ENCODE measurements around the gene TRIO.
A peak's percentile ranks its signal among the peaks of the same experiment; 100 is the strongest.

Gene TRIO

GRCh38 chr5:14247054-14247386, 103.9 kb downstream of the TRIO start:
- no peak for ATAC-seq
- TF ChIP-seq POU6F1 (CRISPR knock-in tag; IDR thresholded peaks at IDR 0.05; ENCODE audit: borderline replicate concordance, low read depth), result no peak
- no peak for TF ChIP-seq CSDC2 (CRISPR knock-in tag; IDR thresholded peaks at IDR 0.05)

GRCh38 chr5:14249258-14250082, 106.3 kb downstream of the TRIO start:
- no peak for ATAC-seq
- TF ChIP-seq ZFP30 (CRISPR knock-in tag; IDR thresholded peaks at IDR 0.05) (no peak), GLIS3 (CRISPR knock-in tag; IDR thresholded peaks at IDR 0.05) (no peak), ARNTL (CRISPR knock-in tag; IDR thresholded peaks at IDR 0.05; ENCODE audit: borderline replicate concordance, low read depth) (no peak), TCF4 (CRISPR knock-in tag; IDR thresholded peaks at IDR 0.05; ENCODE audit: borderline replicate concordance) (no peak), RARB (CRISPR knock-in tag; IDR thresholded peaks at IDR 0.05) (no peak), TOX (CRISPR knock-in tag; IDR thresholded peaks at IDR 0.05; ENCODE audit: borderline replicate concordance) (no peak), PPARA (CRISPR knock-in tag; IDR thresholded peaks at IDR 0.05; ENCODE audit: borderline replicate concordance) (no peak)

- peak; percentile 67 for ATAC-seq
- no peak for TF ChIP-seq ZNF8 (CRISPR knock-in tag; IDR thresholded peaks at IDR 0.05)
- TF ChIP-seq ZFP30 (CRISPR knock-in tag; IDR thresholded peaks at IDR 0.05), result no peak
- TF ChIP-seq POU6F1 (CRISPR knock-in tag; IDR thresholded peaks at IDR 0.05; ENCODE audit: borderline replicate concordance, low read depth), result no peak
- no peak for TF ChIP-seq SNAI2 (CRISPR knock-in tag; IDR thresholded peaks at IDR 0.05)
- TF ChIP-seq CSDC2 (CRISPR knock-in tag; IDR thresholded peaks at IDR 0.05), result no peak
- no peak for TF ChIP-seq TOX (CRISPR knock-in tag; IDR thresholded peaks at IDR 0.05; ENCODE audit: borderline replicate concordance)
- TF ChIP-seq PATZ1 (CRISPR knock-in tag; IDR thresholded peaks at IDR 0.05; ENCODE audit: borderline replicate concordance), result no peak
- TF ChIP-seq CREB5 (CRISPR knock-in tag; IDR thresholded peaks at IDR 0.05; ENCODE audit: low read depth), result no peak
- no peak for TF ChIP-seq GLIS3 (CRISPR knock-in tag; IDR thresholded peaks at IDR 0.05)
- peak; percentile 49; the same call in 1 of the 2 replicates for TF ChIP-seq ZFP3 (CRISPR knock-in tag; IDR thresholded peaks at IDR 0.05)
- no peak for TF ChIP-seq ZNF70 (CRISPR knock-in tag; IDR thresholded peaks at IDR 0.05)
- TF ChIP-seq RARB (CRISPR knock-in tag; IDR thresholded peaks at IDR 0.05), result no peak
- TF ChIP-seq CSRNP3 (CRISPR knock-in tag; IDR thresholded peaks at IDR 0.05), result no peak
- TF ChIP-seq ESRRG (CRISPR knock-in tag; IDR thresholded peaks at IDR 0.05), result no peak
- no peak for TF ChIP-seq BACH2 (CRISPR knock-in tag; IDR thresholded peaks at IDR 0.05; ENCODE audit: borderline replicate concordance)
- peak; percentile 72 for TF ChIP-seq TSHZ2 (CRISPR knock-in tag; IDR thresholded peaks at IDR 0.05)
Observed at GRCh38 chr5:14250084-14250695, 107.0 kb downstream of the TRIO start.
